C4-2B (cell line): ENCODE results near the gene ITGAV.

Experiments used
- ZFX ChIP-seq: fragments of 450-650 bp; IDR thresholded peaks from 2 replicates; pipeline ENCODE4 v1.6.1; 2017
- TF ChIP-seq, protein P1 (sequence below): fragments of 450-650 bp; conservative IDR thresholded peaks from 2 replicates; pipeline ENCODE4 v1.5.1; 2017; ENCODE audit warnings: mild to moderate bottlenecking

DNA sequence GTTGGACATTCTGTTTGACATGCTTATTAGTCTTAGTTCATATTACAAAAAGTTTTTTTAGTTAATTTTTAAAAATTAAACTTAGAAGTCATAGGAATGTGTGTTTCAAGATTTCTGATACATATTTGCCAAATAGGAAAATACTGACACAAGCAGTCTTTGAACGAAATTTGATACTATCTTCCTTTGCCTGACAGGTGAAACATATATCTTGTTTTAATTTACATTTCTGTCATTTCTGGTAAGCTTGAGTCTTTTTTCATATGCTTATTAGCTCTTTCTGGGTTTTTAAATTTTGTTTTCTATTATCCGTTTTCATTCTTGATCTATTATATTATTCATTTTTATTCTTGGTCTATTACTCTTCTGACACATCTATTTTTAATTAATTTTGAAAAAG is 24.5 kb downstream of the ITGAV start:
- TF ChIP-seq, protein P1, sequence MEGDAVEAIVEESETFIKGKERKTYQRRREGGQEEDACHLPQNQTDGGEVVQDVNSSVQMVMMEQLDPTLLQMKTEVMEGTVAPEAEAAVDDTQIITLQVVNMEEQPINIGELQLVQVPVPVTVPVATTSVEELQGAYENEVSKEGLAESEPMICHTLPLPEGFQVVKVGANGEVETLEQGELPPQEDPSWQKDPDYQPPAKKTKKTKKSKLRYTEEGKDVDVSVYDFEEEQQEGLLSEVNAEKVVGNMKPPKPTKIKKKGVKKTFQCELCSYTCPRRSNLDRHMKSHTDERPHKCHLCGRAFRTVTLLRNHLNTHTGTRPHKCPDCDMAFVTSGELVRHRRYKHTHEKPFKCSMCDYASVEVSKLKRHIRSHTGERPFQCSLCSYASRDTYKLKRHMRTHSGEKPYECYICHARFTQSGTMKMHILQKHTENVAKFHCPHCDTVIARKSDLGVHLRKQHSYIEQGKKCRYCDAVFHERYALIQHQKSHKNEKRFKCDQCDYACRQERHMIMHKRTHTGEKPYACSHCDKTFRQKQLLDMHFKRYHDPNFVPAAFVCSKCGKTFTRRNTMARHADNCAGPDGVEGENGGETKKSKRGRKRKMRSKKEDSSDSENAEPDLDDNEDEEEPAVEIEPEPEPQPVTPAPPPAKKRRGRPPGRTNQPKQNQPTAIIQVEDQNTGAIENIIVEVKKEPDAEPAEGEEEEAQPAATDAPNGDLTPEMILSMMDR = no peak
- no peak for TF ChIP-seq ZFX
